CD4-positive, alpha-beta T cell (primary cell): ENCODE data around the gene GRHPR. TPM values are rescaled to one million over a fixed set of nuclear protein-coding genes. Genes with fewer than 3 reads are reported as not detected.
"Not testable (repeated sequence)": the region's sequence is repeated elsewhere in the genome, so short reads cannot be mapped to it uniquely, and the experiment has no call there.

Experiments used
- ATAC-seq: fragments of 200-7000 bp; cut with Tn5 transposase; one replicate; pipeline ENCODE4 v1.10.0; 2022; ENCODE audit warnings: mild to moderate bottlenecking; ENCODE audit not compliant: poor library complexity
- CTCF ChIA-PET: fragments of 350-600 bp; sonication (Branson Sonifier 250); formaldehyde crosslinking; loops from one replicate; lab custom pipeline; 2021; ENCODE audit warnings: antibody characterized with exemption, inconsistent platforms; lab: Charles Lee
- POLR2A ChIA-PET: fragments of 350-600 bp; sonication (Branson Sonifier 250); formaldehyde crosslinking; loops from one replicate; lab custom pipeline; 2021; ENCODE audit warnings: antibody characterized with exemption, inconsistent platforms; lab: Charles Lee
- DNase-seq, 14 experiments: peaks; one replicate each; pipeline ENCODE4 v3.0.0-alpha.2; 2013 to 2020; ENCODE audit warnings: mixed read lengths in 2 of 14
- H3K27ac ChIP-seq, 2 donors: one replicate each; pipeline versions ENCODE4 v1.5.1 to v1.7.0; 2013; ENCODE audit warnings: low read length in 2 of 2, low read depth in 1 of 2, mild to moderate bottlenecking in 1 of 2
- H3K27me3 ChIP-seq, 2 experiments: 1 replicate in 1 of 2; 2 replicates in 1 of 2; pipeline versions ENCODE4 v1.6.1 to v1.7.0; 2013; ENCODE audit warnings: low read length in 2 of 2, control low read depth in 1 of 2, mild to moderate bottlenecking in 1 of 2, moderate library complexity in 1 of 2; ENCODE audit not compliant: insufficient read depth in 2 of 2, control insufficient read depth in 1 of 2
- H3K36me3 ChIP-seq: one replicate; pipeline ENCODE4 v1.6.1; 2013; ENCODE audit warnings: low read length, control low read depth; ENCODE audit not compliant: insufficient read depth
- H3K4me1 ChIP-seq: one replicate; pipeline ENCODE4 v1.6.1; 2013; ENCODE audit warnings: low read length, control low read depth; ENCODE audit not compliant: insufficient read depth
- H3K4me3 ChIP-seq: one replicate; pipeline ENCODE4 v1.5.1; 2013; ENCODE audit warnings: mild to moderate bottlenecking, low read length, moderate library complexity
- H3K9me3 ChIP-seq, 2 experiments: 1 replicate in 1 of 2; 2 replicates in 1 of 2; pipeline versions ENCODE4 v1.6.1 to v1.7.0; 2013; ENCODE audit warnings: low read length in 2 of 2, mild to moderate bottlenecking in 2 of 2, control low read depth in 1 of 2, moderate library complexity in 1 of 2; ENCODE audit not compliant: control insufficient read depth in 1 of 2, insufficient read depth in 1 of 2
- H3K27ac Mint-ChIP-seq: one replicate; pipeline ENCODE4 v1.8.0; 2020; ENCODE audit warnings: mixed read lengths
- H3K27me3 Mint-ChIP-seq: one replicate; pipeline ENCODE4 v1.8.0; 2021; ENCODE audit warnings: mixed read lengths
- H3K36me3 Mint-ChIP-seq: one replicate; pipeline ENCODE4 v1.8.0; 2021; ENCODE audit warnings: low read depth, mixed read lengths
- H3K4me1 Mint-ChIP-seq: one replicate; pipeline ENCODE4 v1.8.0; 2021; ENCODE audit warnings: low read depth, mixed read lengths
- H3K4me3 Mint-ChIP-seq: one replicate; pipeline ENCODE4 v1.8.0; 2020; ENCODE audit warnings: mild to moderate bottlenecking, mixed read lengths
- H3K9me3 Mint-ChIP-seq: one replicate; pipeline ENCODE4 v1.8.0; 2020; ENCODE audit warnings: mixed read lengths
- CTCF ChIP-seq: fragments of 200-600 bp; IDR thresholded peaks from one replicate; pipeline ENCODE4 v1.8.0; 2022; ENCODE audit warnings: antibody characterized with exemption, mild to moderate bottlenecking
- intact Hi-C, 2 experiments: fragments of 100-400 bp; cut with DNase I in 1 of 2; cut with micrococcal nuclease in 1 of 2; formaldehyde crosslinking; loops; one replicate each; pipeline versions ENCODE4 v1.15.1 to v1.9.0; 2023 to 2025; cut with DNase I, micrococcal nuclease
- total RNA-seq, 174 experiments: library from RNA in 2 of 174; stranded (reverse) in 2 of 174; gene quantifications; one replicate each; pipeline ENCODE4 v1.2.3 and lab custom pipeline; 2021 to 2026

The GRHPR gene
- total RNA-seq, 2 experiments from 2014 or later = 29.0 to 29.6 TPM

DNA sequence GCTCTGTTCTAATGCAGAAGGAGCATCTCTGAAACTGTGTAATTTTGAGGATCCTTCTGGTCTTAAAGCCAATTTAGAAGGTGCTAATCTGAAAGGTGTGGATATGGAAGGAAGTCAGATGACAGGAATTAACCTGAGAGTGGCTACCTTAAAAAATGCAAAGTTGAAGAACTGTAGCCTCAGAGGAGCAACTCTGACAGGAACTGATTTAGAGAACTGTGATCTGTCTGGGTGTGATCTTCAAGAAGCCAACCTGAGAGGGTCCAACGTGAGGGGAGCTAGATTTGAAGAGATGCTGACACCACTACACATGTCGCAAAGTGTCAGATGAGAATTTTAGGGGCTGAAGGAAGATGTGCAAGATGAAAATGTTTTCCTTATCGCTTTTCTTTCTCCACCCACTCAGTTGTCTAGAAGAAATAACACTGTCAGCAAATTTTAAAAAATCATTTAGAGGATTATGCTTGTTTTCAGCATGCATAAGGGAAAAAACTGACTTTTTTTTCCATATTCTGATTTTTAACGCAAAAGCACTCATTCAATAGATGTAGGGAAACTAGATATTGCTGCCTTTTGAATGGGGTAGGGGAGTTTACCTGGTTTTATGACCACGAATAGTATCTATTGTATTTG is 55.6 kb downstream of the GRHPR start:
- H3K36me3 ChIP-seq, POLR2A ChIA-PET, H3K27ac Mint-ChIP-seq, H3K9me3 Mint-ChIP-seq, H3K36me3 Mint-ChIP-seq, H3K4me1 ChIP-seq, H3K4me3 Mint-ChIP-seq, H3K4me1 Mint-ChIP-seq, H3K4me3 ChIP-seq, CTCF ChIA-PET, H3K27ac ChIP-seq, DNase-seq, ATAC-seq, intact Hi-C loops, H3K9me3 ChIP-seq, H3K27me3 ChIP-seq: not testable (repeated sequence)
- H3K27me3 Mint-ChIP-seq = peaks cover 49% of the 10 kb centered on the region

GRCh38 chr9:37480759-37481158 is 58.3 kb downstream of the GRHPR start:
- intact Hi-C loops = loop anchor here in 1 of 2 experiments (5.0 to 10.0 kb wide), 5 partner anchors 272 to 996 kb away; partner anchors contain the start of genes SHB and TRMT10B
- Mint-ChIP-seq H3K9me3 (no peaks in the 10 kb centered on the region), H3K27ac (no peak overlapping the region), H3K36me3 (peaks cover 2% of the 10 kb centered on the region), H3K4me1 (peaks cover 11% of the 10 kb centered on the region), H3K27me3 (peaks cover 49% of the 10 kb centered on the region), H3K4me3 (no peak overlapping the region)
- peaks cover 0 to 3% of the 10 kb centered on the region in 2 experiments for H3K27me3 ChIP-seq
- no peak for ATAC-seq
- POLR2A ChIA-PET = interaction anchor here (0.6 to 1.6 kb wide), 2 partner anchors 15 to 269 kb away, joined by 3 to 7 read pairs; no protein-coding TSS in a partner anchor
- no peak for TF ChIP-seq CTCF
- no peak for DNase-seq
- no peak overlapping the region for H3K4me3 ChIP-seq
- no peaks in the 10 kb centered on the region for H3K36me3 ChIP-seq
- no peak overlapping the region for H3K27ac ChIP-seq
- H3K4me1 ChIP-seq = peaks cover 8% of the 10 kb centered on the region
- no peaks in the 10 kb centered on the region for H3K9me3 ChIP-seq
- CTCF ChIA-PET = interaction anchor here (1.5 kb wide), 1 partner anchor 11 kb away, joined by 3 read pairs; no protein-coding TSS in a partner anchor

GRCh38 chr9:37485389-37486255 is 63.1 kb downstream of the GRHPR start, which contains the start of gene POLR1E:
Gene POLR1E, plus strand, starts transcription at chr9:37485948. Its CDS starts 100 bp downstream, at chr9:37486048.
- TF ChIP-seq CTCF = no peak

More at GRCh38 chr9:37485389-37486255, 63.1 kb downstream of the GRHPR start, which contains the start of gene POLR1E:
- peaks cover 8% of the 10 kb centered on the region for H3K27me3 Mint-ChIP-seq
- H3K9me3 ChIP-seq = no peaks in the 10 kb centered on the region
- peaks cover 30% of the 10 kb centered on the region for H3K36me3 ChIP-seq
- peaks cover 0 to 3% of the 10 kb centered on the region in 2 experiments for H3K27me3 ChIP-seq
- peaks cover 29% of the 10 kb centered on the region for H3K4me1 ChIP-seq
- peaks cover 44% of the 10 kb centered on the region for H3K36me3 Mint-ChIP-seq
- intact Hi-C loops = loop anchor here (1.0 to 10.0 kb wide), 10 partner anchors 20 to 1001 kb away; partner anchors contain the start of genes GRHPR (in 2 of the 2), DCAF10 (in 1 of the 2), SLC25A51 (in 1 of the 2) and ZBTB5 (in 1 of the 2)
- POLR2A ChIA-PET = interaction anchor here (0.9 to 4.5 kb wide), 12 partner anchors 10 to 365 kb away, joined by 3 to 52 read pairs (median 4); partner anchors contain the start of genes FBXO10, GRHPR, TOMM5 and ZBTB5
- H3K9me3 Mint-ChIP-seq = no peaks in the 10 kb centered on the region
- CTCF ChIA-PET = interaction anchor here (0.6 to 1.1 kb wide), 2 partner anchors 18 to 22 kb away, joined by 3 read pairs; no protein-coding TSS in a partner anchor
- H3K4me3 Mint-ChIP-seq = peak within 1 kb of the TSS; percentile 94
- peak within 1 kb of the TSS; percentile 67 to 74 for H3K27ac ChIP-seq
- DNase-seq (peak; percentile 91 to 98 (median 96)), ATAC-seq (peak; percentile 97)
- H3K27ac Mint-ChIP-seq = peak within 1 kb of the TSS; percentile 92
- peak within 1 kb of the TSS; percentile 89 for H3K4me3 ChIP-seq
- peaks cover 47% of the 10 kb centered on the region for H3K4me1 Mint-ChIP-seq
